Measurements from ENCODE around the gene CNN3.

DNA sequence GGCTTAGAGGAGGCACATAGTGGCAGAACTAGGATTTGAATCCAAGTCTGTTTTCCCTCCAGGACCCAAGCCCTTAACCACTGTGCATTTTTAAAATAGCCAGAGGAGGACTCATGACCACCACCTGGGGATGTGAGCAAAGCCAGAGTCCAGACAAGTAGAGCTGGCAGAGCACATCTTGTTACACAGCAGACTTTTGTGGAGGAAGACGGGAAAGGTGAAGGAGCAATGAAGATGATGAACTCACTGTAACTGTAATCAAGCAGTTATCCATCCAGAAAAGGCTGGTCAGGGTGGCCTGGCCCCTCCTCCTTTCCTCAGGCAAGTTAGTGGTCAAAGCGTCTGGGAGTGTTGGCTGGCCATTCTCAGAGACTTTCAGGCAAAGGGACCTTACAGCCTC, 55.9 kb downstream of the CNN3 start:
- TF ChIP-seq, protein P1, sequence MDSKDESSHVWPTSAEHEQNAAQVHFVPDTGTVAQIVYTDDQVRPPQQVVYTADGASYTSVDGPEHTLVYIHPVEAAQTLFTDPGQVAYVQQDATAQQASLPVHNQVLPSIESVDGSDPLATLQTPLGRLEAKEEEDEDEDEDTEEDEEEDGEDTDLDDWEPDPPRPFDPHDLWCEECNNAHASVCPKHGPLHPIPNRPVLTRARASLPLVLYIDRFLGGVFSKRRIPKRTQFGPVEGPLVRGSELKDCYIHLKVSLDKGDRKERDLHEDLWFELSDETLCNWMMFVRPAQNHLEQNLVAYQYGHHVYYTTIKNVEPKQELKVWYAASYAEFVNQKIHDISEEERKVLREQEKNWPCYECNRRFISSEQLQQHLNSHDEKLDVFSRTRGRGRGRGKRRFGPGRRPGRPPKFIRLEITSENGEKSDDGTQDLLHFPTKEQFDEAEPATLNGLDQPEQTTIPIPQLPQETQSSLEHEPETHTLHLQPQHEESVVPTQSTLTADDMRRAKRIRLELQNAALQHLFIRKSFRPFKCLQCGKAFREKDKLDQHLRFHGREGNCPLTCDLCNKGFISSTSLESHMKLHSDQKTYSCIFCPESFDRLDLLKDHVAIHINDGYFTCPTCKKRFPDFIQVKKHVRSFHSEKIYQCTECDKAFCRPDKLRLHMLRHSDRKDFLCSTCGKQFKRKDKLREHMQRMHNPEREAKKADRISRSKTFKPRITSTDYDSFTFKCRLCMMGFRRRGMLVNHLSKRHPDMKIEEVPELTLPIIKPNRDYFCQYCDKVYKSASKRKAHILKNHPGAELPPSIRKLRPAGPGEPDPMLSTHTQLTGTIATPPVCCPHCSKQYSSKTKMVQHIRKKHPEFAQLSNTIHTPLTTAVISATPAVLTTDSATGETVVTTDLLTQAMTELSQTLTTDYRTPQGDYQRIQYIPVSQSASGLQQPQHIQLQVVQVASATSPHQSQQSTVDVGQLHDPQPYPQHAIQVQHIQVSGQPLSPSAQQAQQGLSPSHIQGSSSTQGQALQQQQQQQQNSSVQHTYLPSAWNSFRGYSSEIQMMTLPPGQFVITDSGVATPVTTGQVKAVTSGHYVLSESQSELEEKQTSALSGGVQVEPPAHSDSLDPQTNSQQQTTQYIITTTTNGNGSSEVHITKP (tag by site-specific recombination; IDR thresholded peaks at IDR 0.05): no peak
- TF ChIP-seq ZBTB1 (tag by site-specific recombination; IDR thresholded peaks at IDR 0.05): no peak
- TF ChIP-seq, protein P2, sequence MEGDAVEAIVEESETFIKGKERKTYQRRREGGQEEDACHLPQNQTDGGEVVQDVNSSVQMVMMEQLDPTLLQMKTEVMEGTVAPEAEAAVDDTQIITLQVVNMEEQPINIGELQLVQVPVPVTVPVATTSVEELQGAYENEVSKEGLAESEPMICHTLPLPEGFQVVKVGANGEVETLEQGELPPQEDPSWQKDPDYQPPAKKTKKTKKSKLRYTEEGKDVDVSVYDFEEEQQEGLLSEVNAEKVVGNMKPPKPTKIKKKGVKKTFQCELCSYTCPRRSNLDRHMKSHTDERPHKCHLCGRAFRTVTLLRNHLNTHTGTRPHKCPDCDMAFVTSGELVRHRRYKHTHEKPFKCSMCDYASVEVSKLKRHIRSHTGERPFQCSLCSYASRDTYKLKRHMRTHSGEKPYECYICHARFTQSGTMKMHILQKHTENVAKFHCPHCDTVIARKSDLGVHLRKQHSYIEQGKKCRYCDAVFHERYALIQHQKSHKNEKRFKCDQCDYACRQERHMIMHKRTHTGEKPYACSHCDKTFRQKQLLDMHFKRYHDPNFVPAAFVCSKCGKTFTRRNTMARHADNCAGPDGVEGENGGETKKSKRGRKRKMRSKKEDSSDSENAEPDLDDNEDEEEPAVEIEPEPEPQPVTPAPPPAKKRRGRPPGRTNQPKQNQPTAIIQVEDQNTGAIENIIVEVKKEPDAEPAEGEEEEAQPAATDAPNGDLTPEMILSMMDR (tag by site-specific recombination; IDR thresholded peaks at IDR 0.05): no peak
- no peak for TF ChIP-seq ZNF76 (tag by site-specific recombination; IDR thresholded peaks at IDR 0.05; ENCODE audit: borderline replicate concordance, low read depth)
- TF ChIP-seq, protein P3, sequence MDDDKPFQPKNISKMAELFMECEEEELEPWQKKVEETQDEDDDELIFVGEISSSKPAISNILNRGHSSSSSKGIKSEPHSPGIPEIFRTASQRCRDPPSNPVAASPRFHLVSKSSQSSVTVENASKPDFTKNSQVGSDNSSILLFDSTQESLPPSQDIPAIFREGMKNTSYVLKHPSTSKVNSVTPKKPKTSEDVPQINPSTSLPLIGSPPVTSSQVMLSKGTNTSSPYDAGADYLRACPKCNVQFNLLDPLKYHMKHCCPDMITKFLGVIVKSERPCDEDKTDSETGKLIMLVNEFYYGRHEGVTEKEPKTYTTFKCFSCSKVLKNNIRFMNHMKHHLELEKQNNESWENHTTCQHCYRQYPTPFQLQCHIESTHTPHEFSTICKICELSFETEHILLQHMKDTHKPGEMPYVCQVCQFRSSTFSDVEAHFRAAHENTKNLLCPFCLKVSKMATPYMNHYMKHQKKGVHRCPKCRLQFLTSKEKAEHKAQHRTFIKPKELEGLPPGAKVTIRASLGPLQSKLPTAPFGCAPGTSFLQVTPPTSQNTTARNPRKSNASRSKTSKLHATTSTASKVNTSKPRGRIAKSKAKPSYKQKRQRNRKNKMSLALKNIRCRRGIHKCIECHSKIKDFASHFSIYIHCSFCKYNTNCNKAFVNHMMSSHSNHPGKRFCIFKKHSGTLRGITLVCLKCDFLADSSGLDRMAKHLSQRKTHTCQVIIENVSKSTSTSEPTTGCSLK (tag by site-specific recombination; IDR thresholded peaks at IDR 0.05): no peak
- TF ChIP-seq, protein P4, sequence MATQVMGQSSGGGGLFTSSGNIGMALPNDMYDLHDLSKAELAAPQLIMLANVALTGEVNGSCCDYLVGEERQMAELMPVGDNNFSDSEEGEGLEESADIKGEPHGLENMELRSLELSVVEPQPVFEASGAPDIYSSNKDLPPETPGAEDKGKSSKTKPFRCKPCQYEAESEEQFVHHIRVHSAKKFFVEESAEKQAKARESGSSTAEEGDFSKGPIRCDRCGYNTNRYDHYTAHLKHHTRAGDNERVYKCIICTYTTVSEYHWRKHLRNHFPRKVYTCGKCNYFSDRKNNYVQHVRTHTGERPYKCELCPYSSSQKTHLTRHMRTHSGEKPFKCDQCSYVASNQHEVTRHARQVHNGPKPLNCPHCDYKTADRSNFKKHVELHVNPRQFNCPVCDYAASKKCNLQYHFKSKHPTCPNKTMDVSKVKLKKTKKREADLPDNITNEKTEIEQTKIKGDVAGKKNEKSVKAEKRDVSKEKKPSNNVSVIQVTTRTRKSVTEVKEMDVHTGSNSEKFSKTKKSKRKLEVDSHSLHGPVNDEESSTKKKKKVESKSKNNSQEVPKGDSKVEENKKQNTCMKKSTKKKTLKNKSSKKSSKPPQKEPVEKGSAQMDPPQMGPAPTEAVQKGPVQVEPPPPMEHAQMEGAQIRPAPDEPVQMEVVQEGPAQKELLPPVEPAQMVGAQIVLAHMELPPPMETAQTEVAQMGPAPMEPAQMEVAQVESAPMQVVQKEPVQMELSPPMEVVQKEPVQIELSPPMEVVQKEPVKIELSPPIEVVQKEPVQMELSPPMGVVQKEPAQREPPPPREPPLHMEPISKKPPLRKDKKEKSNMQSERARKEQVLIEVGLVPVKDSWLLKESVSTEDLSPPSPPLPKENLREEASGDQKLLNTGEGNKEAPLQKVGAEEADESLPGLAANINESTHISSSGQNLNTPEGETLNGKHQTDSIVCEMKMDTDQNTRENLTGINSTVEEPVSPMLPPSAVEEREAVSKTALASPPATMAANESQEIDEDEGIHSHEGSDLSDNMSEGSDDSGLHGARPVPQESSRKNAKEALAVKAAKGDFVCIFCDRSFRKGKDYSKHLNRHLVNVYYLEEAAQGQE (tag by site-specific recombination; IDR thresholded peaks at IDR 0.05): no peak
- TF ChIP-seq KLF9 (tag by site-specific recombination; IDR thresholded peaks at IDR 0.05; ENCODE audit: low read depth): no peak
- TF ChIP-seq, protein P5, sequence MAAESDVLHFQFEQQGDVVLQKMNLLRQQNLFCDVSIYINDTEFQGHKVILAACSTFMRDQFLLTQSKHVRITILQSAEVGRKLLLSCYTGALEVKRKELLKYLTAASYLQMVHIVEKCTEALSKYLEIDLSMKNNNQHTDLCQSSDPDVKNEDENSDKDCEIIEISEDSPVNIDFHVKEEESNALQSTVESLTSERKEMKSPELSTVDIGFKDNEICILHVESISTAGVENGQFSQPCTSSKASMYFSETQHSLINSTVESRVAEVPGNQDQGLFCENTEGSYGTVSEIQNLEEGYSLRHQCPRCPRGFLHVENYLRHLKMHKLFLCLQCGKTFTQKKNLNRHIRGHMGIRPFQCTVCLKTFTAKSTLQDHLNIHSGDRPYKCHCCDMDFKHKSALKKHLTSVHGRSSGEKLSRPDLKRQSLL (tag by site-specific recombination; IDR thresholded peaks at IDR 0.05): no peak
- no peak for TF ChIP-seq YY1 (tag by site-specific recombination; IDR thresholded peaks at IDR 0.05)

Data from HEK293 (cell line).